Upper lobe of right lung (tissue), 1 donor: ENCODE measurements around the gene MITF. TPM values are rescaled to one million over a fixed set of nuclear protein-coding genes. Genes with fewer than 3 reads are reported as not detected.

ENCODE experiments used
- ATAC-seq: fragments of 200-7000 bp; cut with Tn5 transposase; one replicate; pipeline ENCODE4 v1.9.1; 2020; ENCODE audit warnings: mild to moderate bottlenecking, moderate library complexity
- DNase-seq: peaks from one replicate; pipeline ENCODE4 v3.0.0-alpha.2; 2020
- H3K27ac ChIP-seq: fragments of 200-600 bp; one replicate; pipeline ENCODE4 v1.8.0; 2022
- H3K27me3 ChIP-seq: fragments of 200-600 bp; one replicate; pipeline ENCODE4 v1.8.0; 2022; ENCODE audit warnings: mild to moderate bottlenecking
- H3K36me3 ChIP-seq: fragments of 200-600 bp; one replicate; pipeline ENCODE4 v1.8.0; 2022
- H3K4me1 ChIP-seq: fragments of 200-600 bp; one replicate; pipeline ENCODE4 v1.8.0; 2022
- H3K4me3 ChIP-seq: fragments of 200-600 bp; one replicate; pipeline ENCODE4 v1.8.0; 2022; ENCODE audit warnings: mild to moderate bottlenecking
- H3K9me3 ChIP-seq: fragments of 200-600 bp; one replicate; pipeline ENCODE4 v1.8.0; 2022
- CTCF ChIP-seq: fragments of 200-600 bp; IDR thresholded peaks from one replicate; pipeline ENCODE4 v1.8.0; 2022; ENCODE audit warnings: antibody characterized with exemption
- intact Hi-C: fragments of 100-400 bp; cut with DNase I; formaldehyde crosslinking; loops from one replicate; pipeline ENCODE4 v1.11.0; 2022
- total RNA-seq: library from RNA; stranded (reverse); fragmentation: NEBNext Ultra II Directional; extraction: Animal tissue kit (Norgen Biotek cat#: 25700); gene quantifications from one replicate; pipeline ENCODE4 v1.2.1, GENCODE V29; 2021
- donor health status: DM: no; HTN: yes; CAD: no; lungs with severe emphysema.

MITF gene
- total RNA-seq, 1 donor from 2014 or later = 29.5 TPM

GRCh38 chr3:69766638-69767037 is 27.4 kb downstream of the MITF start:
- Histone ChIP-seq H3K4me1 (peaks cover 49% of the 10 kb centered on the region), H3K27ac (no peak overlapping the region), H3K27me3 (no peaks in the 10 kb centered on the region), H3K9me3 (no peaks in the 10 kb centered on the region), H3K4me3 (no peak overlapping the region), H3K36me3 (no peaks in the 10 kb centered on the region)
- no peak for TF ChIP-seq CTCF
- ATAC-seq (no peak), DNase-seq (no peak)
- intact Hi-C loops = no loop called here

GRCh38 chr3:69767571-69767970 is 28.3 kb downstream of the MITF start:
- peaks cover 40% of the 10 kb centered on the region for H3K4me1 ChIP-seq
- H3K9me3 ChIP-seq = no peaks in the 10 kb centered on the region
- TF ChIP-seq CTCF = no peak
- H3K27ac ChIP-seq = no peak overlapping the region
- intact Hi-C loops = no loop called here
- no peaks in the 10 kb centered on the region for H3K27me3 ChIP-seq
- H3K36me3 ChIP-seq = no peaks in the 10 kb centered on the region
- ATAC-seq (no peak), DNase-seq (peak; percentile 57)
- no peak overlapping the region for H3K4me3 ChIP-seq

GRCh38 chr3:69768438-69768837 is 29.2 kb downstream of the MITF start:
- H3K27me3 ChIP-seq = no peaks in the 10 kb centered on the region
- ATAC-seq = no peak
- intact Hi-C loops = no loop called here
- no peak overlapping the region for H3K27ac ChIP-seq
- no peak for DNase-seq
- no peaks in the 10 kb centered on the region for H3K36me3 ChIP-seq
- peaks cover 31% of the 10 kb centered on the region for H3K4me1 ChIP-seq
- TF ChIP-seq CTCF = no peak
- H3K4me3 ChIP-seq = no peak overlapping the region
- no peaks in the 10 kb centered on the region for H3K9me3 ChIP-seq

GRCh38 chr3:69770219-69770618 is 31.0 kb downstream of the MITF start:
- peaks cover 13% of the 10 kb centered on the region for H3K4me1 ChIP-seq
- intact Hi-C loops = no loop called here
- no peaks in the 10 kb centered on the region for H3K9me3 ChIP-seq
- TF ChIP-seq CTCF = no peak
- DNase-seq (no peak), ATAC-seq (peak; percentile 82)
- H3K27me3 ChIP-seq = no peaks in the 10 kb centered on the region
- peak overlapping the region; percentile 2 for H3K27ac ChIP-seq
- no peaks in the 10 kb centered on the region for H3K36me3 ChIP-seq
- H3K4me3 ChIP-seq = no peak overlapping the region

- no peak for DNase-seq
- peak overlapping the region; percentile 2 for H3K27ac ChIP-seq
Observed at GRCh38 chr3:69770976-69771634, 31.8 kb downstream of the MITF start.

More at GRCh38 chr3:69770976-69771634, 31.8 kb downstream of the MITF start:
- intact Hi-C loops = no loop called here
- Histone ChIP-seq H3K36me3 (no peaks in the 10 kb centered on the region), H3K4me3 (no peak overlapping the region), H3K4me1 (peaks cover 7% of the 10 kb centered on the region), H3K27me3 (no peaks in the 10 kb centered on the region), H3K9me3 (no peaks in the 10 kb centered on the region)
- TF ChIP-seq CTCF = no peak
- ATAC-seq = no peak
